AG04449 (cell line): ENCODE data around the gene MPDZ.

Experiments used
- CTCF ChIA-PET: fragments of 350-600 bp; formaldehyde crosslinking; extraction: SDS; loops from one replicate; lab custom pipeline; 2021; ENCODE audit warnings: antibody characterized with exemption; lab: Yijun Ruan, JAX
- POLR2A ChIA-PET: fragments of 400-600, 350-600 bp; formaldehyde crosslinking; extraction: SDS; loops from one replicate; lab custom pipeline; 2020; ENCODE audit warnings: antibody characterized with exemption, inconsistent platforms; lab: Yijun Ruan, JAX
- DNase-seq: peaks from one replicate; pipeline ENCODE4 v3.0.0-alpha.2; 2010; ENCODE audit warnings: low read depth, low spot score
- H3K4me3 ChIP-seq: 2 replicates; pipeline ENCODE4 v1.5.1; 2011; ENCODE audit warnings: low read depth, mild to moderate bottlenecking, control low read depth, low read length
- TF ChIP-seq, protein P1 (sequence below): IDR thresholded peaks from one replicate; pipeline ENCODE4 v1.5.1; 2011; ENCODE audit warnings: mild to moderate bottlenecking, moderate library complexity, low read length, control low read depth, inconsistent platforms; ENCODE audit not compliant: insufficient read depth; ENCODE audit errors: missing control alignments

MPDZ gene

GRCh38 chr9:13139641-13140171, 139.8 kb downstream of the MPDZ start:
- ChIA-PET POLR2A (interaction anchor here (0.6 to 1.2 kb wide), 2 partner anchors 11 to 26 kb away, joined by 3 to 4 read pairs; no protein-coding TSS in a partner anchor), CTCF (interaction anchor here (1.2 to 3.3 kb wide), 6 partner anchors 10 to 106 kb away, joined by 3 to 14 read pairs (median 5); no protein-coding TSS in a partner anchor)
- TF ChIP-seq, protein P1, sequence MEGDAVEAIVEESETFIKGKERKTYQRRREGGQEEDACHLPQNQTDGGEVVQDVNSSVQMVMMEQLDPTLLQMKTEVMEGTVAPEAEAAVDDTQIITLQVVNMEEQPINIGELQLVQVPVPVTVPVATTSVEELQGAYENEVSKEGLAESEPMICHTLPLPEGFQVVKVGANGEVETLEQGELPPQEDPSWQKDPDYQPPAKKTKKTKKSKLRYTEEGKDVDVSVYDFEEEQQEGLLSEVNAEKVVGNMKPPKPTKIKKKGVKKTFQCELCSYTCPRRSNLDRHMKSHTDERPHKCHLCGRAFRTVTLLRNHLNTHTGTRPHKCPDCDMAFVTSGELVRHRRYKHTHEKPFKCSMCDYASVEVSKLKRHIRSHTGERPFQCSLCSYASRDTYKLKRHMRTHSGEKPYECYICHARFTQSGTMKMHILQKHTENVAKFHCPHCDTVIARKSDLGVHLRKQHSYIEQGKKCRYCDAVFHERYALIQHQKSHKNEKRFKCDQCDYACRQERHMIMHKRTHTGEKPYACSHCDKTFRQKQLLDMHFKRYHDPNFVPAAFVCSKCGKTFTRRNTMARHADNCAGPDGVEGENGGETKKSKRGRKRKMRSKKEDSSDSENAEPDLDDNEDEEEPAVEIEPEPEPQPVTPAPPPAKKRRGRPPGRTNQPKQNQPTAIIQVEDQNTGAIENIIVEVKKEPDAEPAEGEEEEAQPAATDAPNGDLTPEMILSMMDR: no peak
- DNase-seq: peak; percentile 67
- H3K4me3 ChIP-seq: peak overlapping the region; percentile 0; the same call in 1 of the 2 replicates

- POLR2A ChIA-PET: no interaction called here
- TF ChIP-seq, protein P1: no peak
- CTCF ChIA-PET: interaction anchor here (1.5 to 3.3 kb wide), 2 partner anchors 7 to 419 kb away, joined by 4 to 14 read pairs; no protein-coding TSS in a partner anchor
- no peak overlapping the region for H3K4me3 ChIP-seq
- DNase-seq: no peak
Measured at GRCh38 chr9:13137426-13137825, 142.1 kb downstream of the MPDZ start.

DNA sequence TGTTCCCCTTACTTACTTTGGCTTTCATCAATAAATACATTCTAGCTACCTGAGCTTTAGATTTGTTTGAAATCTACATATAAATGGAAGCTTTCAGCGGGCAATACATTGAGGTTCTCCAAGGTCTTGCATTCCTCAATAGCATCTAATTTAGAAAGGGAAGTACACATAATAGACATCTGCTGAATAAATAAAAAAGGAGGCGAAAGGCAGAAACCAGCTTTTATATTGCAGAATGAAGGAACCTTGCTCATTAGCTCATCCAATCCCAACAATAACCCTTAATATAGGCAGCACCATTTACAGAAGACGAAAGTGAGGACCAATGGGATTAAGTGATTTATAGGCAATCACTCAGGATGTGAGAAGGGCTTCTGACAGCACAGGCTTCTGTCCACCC, 147.5 kb downstream of the MPDZ start:
- H3K4me3 ChIP-seq: no peak overlapping the region
- TF ChIP-seq, protein P1: no peak
- DNase-seq: no peak
- POLR2A ChIA-PET: no interaction called here
- CTCF ChIA-PET: no interaction called here

GRCh38 chr9:13131416-13131815, 148.1 kb downstream of the MPDZ start:
- TF ChIP-seq, protein P1: no peak
- CTCF ChIA-PET: interaction anchor here (0.9 to 2.7 kb wide), 2 partner anchors 8 to 43 kb away, joined by 3 to 14 read pairs; no protein-coding TSS in a partner anchor
- POLR2A ChIA-PET: no interaction called here
- no peak overlapping the region for H3K4me3 ChIP-seq
- no peak for DNase-seq

DNA sequence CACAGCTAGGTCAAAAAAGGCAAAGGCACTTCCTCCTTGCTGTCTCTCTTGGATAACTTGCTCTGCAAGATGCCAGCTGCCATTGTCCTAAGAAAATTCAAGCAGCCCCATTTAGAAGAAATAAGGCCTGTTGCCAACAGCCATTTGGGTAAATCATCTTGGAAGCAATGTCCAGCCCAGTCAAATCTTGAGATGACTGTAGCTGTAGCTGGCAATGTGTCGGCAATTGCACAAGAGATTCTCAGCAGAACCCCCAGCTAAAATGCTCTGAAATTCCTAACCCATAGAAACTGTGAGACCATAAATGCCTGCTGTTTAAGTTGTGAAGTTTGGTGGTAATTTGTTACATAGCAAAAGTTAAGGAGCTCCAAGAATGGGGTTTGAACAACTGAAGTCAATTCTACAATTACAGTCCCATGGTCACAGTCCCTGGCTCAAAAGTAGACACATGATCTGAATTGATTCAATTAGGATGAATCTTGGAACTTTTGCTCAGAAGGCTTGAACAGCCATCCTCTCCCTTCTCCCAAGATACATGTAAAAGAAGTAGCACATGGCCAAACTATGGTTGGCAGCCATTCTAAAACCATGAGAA, 151.1 kb downstream of the MPDZ start:
- POLR2A ChIA-PET: no interaction called here
- TF ChIP-seq, protein P1: no peak
- CTCF ChIA-PET: interaction anchor here (2.7 kb wide), 1 partner anchor 11 kb away, joined by 14 read pairs; no protein-coding TSS in a partner anchor
- H3K4me3 ChIP-seq: no peak overlapping the region
- DNase-seq: no peak

DNA sequence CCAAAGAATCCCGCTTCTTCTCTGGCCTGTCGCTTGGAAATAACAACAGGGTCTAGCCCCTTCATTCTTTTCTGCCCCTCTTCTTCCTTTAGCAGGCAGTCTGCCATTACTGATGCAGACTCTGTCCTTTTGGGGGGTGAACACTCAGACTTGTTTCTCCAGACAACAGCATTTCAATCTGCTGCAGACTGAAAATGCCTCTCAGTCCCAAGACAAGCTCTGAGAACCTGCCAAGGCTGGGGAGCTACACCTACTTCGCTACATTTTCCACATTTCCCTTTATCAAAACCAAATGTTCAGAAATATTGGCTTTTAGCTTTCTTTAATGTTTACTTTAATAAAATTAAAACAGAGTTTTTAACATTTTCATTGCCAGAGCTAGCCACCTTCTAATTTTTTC, 152.4 kb downstream of the MPDZ start:
- TF ChIP-seq, protein P1: no peak
- ChIA-PET POLR2A (no interaction called here), CTCF (no interaction called here)
- no peak overlapping the region for H3K4me3 ChIP-seq
- no peak for DNase-seq
